Naive B cell (primary cell): ENCODE measurements around the gene WFIKKN1. TPM values are rescaled to one million over a fixed set of nuclear protein-coding genes. Genes with fewer than 3 reads are reported as not detected.

Experiments
- ATAC-seq, 2 donors: fragments of 150-1000 bp; cut with Tn5 transposase; 2 replicates each; pipeline ENCODE4 v1.10.0; 2021; ENCODE audit warnings: low read depth in 2 of 2, mild to moderate bottlenecking in 2 of 2, moderate library complexity in 2 of 2
- DNase-seq: peaks from one replicate; pipeline ENCODE4 v3.0.0; 2022
- H3K27ac Mint-ChIP-seq, 6 donors: one replicate each; pipeline ENCODE4 v1.8.0; 2020 to 2022; ENCODE audit warnings: mild to moderate bottlenecking in 6 of 6, mixed read lengths in 6 of 6, moderate library complexity in 5 of 6, inconsistent platforms in 2 of 6
- H3K27me3 Mint-ChIP-seq, 3 donors: one replicate each; pipeline ENCODE4 v1.8.0; 2021 to 2022; ENCODE audit warnings: mixed read lengths in 3 of 3, mild to moderate bottlenecking in 1 of 3
- H3K36me3 Mint-ChIP-seq, 2 donors: one replicate each; pipeline ENCODE4 v1.8.0; 2020 to 2022; ENCODE audit warnings: mixed read lengths in 2 of 2, inconsistent platforms in 1 of 2, mild to moderate bottlenecking in 1 of 2
- H3K4me1 Mint-ChIP-seq, 3 donors: one replicate each; pipeline ENCODE4 v1.8.0; 2020 to 2022; ENCODE audit warnings: mixed read lengths in 3 of 3, inconsistent platforms in 1 of 3, mild to moderate bottlenecking in 1 of 3, moderate library complexity in 1 of 3
- H3K4me3 Mint-ChIP-seq, 8 donors: one replicate each; pipeline ENCODE4 v1.8.0; 2020 to 2022; ENCODE audit warnings: mild to moderate bottlenecking in 8 of 8, mixed read lengths in 8 of 8, moderate library complexity in 8 of 8, inconsistent platforms in 2 of 8
- H3K9me3 Mint-ChIP-seq, 7 donors: one replicate each; pipeline ENCODE4 v1.8.0; 2020 to 2022; ENCODE audit warnings: mixed read lengths in 7 of 7, mild to moderate bottlenecking in 5 of 7, inconsistent platforms in 2 of 7, moderate library complexity in 1 of 7
- polyA plus RNA-seq, 6 donors: library from polyadenylated mRNA; unstranded; fragments of 300-500 nt; fragmentation: Illumina TruSeq; gene quantifications; one replicate each; pipeline ENCODE4 v1.2.3, GENCODE V29; 2021; ENCODE audit warnings: low read depth in 6 of 6

Gene WFIKKN1
- polyA plus RNA-seq, 6 donors from 2014 or later, result not detected

DNA sequence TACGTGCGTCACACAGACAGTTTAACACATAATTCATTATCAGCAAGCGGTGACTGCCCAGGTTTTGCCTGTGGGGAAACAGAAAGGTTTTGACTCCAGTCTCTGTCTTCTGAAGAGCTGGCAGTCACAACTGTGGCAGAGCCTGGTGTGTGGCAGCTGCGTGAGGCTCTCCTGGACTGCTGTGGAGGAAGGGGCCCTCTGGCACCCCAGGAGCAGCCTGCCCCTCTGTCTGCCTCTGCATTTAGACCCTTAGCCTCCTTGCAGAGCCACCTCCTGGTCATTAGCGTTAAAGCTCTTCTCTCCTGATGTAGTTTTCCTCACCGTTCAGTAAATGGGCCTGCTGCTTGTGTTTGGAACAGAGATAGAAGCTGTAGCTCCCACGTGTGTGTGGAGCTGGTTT lies 30.0 kb upstream of the WFIKKN1 start:
- no peak for DNase-seq

DNA sequence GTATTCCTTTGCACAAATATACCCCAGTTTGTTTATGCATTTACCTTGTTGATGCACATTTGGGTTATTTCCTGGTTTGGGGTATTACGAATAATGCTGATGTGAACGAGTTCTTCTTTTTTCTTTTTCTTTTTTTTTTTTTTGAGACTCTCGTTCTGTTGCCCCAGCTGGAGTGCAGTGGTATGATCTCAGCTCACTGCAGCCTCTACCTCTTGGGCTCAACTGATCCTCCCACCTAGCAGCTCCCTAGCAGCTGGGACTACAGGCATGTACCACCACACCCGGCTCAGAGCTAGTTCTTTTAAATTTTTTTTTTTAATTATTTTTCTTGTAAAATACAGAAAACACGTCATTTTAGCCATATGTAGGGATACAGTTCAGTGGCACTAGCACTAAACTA lies 26.9 kb upstream of the WFIKKN1 start:
- Mint-ChIP-seq H3K27me3 (no peaks in the 10 kb centered on the region), H3K4me3 (no peak overlapping the region), H3K36me3 (no peaks in the 10 kb centered on the region), H3K27ac (peak overlapping the region in 1 of 6 donors; percentile 69), H3K4me1 (peaks cover 6 to 19% (median 13%) of the 10 kb centered on the region in 3 donors), H3K9me3 (peaks cover 0 to 5% (median 0%) of the 10 kb centered on the region in 7 donors)
- DNase-seq, result no peak
- ATAC-seq, result no peak

More for the DNA sequence above, 30.0 kb upstream of the WFIKKN1 start:
- Mint-ChIP-seq H3K27ac (no peak overlapping the region), H3K36me3 (no peaks in the 10 kb centered on the region), H3K9me3 (peaks cover 0 to 5% (median 0%) of the 10 kb centered on the region in 7 donors), H3K4me1 (peaks cover 16 to 18% (median 16%) of the 10 kb centered on the region in 3 donors), H3K4me3 (peak overlapping the region in 1 of 8 donors; percentile 15), H3K27me3 (no peaks in the 10 kb centered on the region)
- no peak for ATAC-seq

DNA sequence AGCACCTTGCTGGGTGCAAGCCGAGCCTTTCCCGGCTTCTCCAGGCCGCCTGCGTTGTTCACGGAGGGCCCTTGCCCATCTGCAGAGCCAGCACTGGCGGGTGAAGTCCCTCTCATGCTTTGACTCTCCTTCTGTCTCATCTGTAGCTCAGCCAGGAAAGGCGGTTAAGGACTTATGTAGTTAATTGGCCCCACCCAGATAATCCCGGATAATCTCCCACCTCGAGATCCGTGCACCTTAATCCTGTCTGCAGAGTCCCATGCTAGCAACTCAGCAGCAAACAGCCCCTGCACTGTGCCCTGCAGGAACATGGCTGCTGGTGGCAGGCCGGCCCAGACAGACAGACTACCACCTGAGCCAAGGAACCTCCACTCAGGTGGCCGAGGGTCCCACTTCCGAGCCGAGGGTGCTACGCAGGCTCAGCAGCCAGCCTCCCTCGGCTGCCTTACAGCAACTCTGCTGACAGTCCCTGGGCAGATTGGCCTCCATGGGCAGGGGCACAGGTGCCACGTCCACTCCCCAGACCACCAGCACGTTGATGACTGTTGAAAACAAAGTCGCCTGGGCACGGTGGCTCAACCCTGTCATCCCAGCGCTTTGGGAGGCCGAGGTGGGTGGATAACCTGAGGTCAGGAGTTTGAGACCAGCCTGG lies 24.0 kb upstream of the WFIKKN1 start:
- Mint-ChIP-seq H3K4me1 (peaks cover 19 to 33% (median 27%) of the 10 kb centered on the region in 3 donors), H3K27ac (no peak overlapping the region), H3K27me3 (no peaks in the 10 kb centered on the region), H3K9me3 (peaks cover 0 to 5% (median 0%) of the 10 kb centered on the region in 7 donors), H3K4me3 (no peak overlapping the region), H3K36me3 (no peaks in the 10 kb centered on the region)
- no peak for ATAC-seq
- DNase-seq, result no peak

DNA sequence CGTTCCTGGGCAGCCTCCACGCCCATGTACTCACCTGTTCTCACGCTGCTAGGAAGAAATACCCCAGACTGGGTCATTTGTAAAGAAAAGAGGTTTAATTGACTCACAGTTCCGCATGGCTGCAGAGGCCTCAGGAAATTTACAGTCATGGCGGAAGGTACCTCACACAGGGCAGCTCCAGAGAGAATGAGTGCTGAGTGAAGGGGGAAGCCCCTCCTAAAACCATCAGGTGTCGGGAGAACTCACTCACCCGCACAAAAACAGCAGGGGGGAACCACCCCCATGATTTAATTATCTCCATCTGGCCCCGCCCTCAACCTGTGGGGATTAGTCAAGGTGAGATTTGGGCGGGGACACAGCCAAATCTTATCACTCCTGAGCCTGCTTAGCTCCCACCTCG lies 22.8 kb upstream of the WFIKKN1 start:
- H3K36me3 Mint-ChIP-seq, result no peaks in the 10 kb centered on the region
- DNase-seq, result no peak
- H3K9me3 Mint-ChIP-seq, result peaks cover 0 to 5% (median 0%) of the 10 kb centered on the region in 7 donors
- no peak for ATAC-seq
- peak overlapping the region in 1 of 6 donors; percentile 7 for H3K27ac Mint-ChIP-seq
- H3K27me3 Mint-ChIP-seq, result no peaks in the 10 kb centered on the region
- H3K4me1 Mint-ChIP-seq, result peaks cover 18 to 31% (median 27%) of the 10 kb centered on the region in 3 donors
- no peak overlapping the region for H3K4me3 Mint-ChIP-seq

DNA sequence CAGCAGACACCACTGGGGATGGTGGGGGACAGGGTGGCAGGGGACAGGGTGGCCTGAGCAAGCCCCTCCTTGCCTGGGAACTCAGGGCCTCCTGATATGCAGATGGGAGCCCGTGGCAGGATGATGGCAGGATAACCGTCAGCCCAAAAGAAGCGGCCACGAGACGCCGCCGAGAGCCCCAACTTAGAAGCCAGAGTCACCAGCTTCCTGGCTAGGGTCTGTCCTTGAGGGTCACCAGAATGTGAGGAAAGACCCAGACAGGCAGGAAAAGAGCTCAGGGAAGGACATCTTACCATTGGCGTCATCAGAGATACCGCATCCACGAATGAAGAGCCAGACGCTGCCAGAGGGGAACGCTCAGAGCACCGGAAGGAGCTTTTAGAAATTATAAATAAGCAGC lies 21.5 kb upstream of the WFIKKN1 start:
- no peaks in the 10 kb centered on the region for H3K27me3 Mint-ChIP-seq
- ATAC-seq (no peak), DNase-seq (no peak)
- no peak overlapping the region for H3K27ac Mint-ChIP-seq
- peaks cover 0 to 5% (median 0%) of the 10 kb centered on the region in 7 donors for H3K9me3 Mint-ChIP-seq
- no peak overlapping the region for H3K4me3 Mint-ChIP-seq
- H3K36me3 Mint-ChIP-seq, result no peaks in the 10 kb centered on the region
- H3K4me1 Mint-ChIP-seq, result peaks cover 21 to 22% (median 21%) of the 10 kb centered on the region in 3 donors

DNA sequence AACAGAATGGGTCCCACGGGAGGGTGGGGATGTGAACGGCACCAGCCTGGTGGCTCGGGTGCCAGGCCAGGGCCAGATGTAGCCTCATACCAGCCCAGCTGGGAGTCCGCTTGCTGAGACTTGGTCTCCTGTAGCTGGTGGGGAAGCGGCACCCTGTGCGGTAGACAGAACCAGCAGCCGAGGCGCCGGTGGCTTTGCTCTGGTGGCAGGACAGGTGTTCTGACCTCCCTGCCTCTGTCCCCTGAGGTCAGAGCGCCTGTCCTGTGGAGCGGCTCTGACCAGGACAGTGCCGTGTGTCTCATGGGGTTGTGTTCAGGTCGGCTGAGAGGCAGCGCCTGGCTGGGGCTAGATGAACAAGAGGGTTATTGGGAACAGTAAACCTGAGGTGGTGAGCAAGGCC lies 20.8 kb upstream of the WFIKKN1 start:
- DNase-seq (no peak), ATAC-seq (no peak)
- Mint-ChIP-seq H3K4me3 (no peak overlapping the region), H3K27me3 (no peaks in the 10 kb centered on the region), H3K27ac (no peak overlapping the region), H3K4me1 (peaks cover 25 to 27% (median 26%) of the 10 kb centered on the region in 3 donors), H3K9me3 (peaks cover 0 to 4% (median 0%) of the 10 kb centered on the region in 7 donors), H3K36me3 (no peaks in the 10 kb centered on the region)

DNA sequence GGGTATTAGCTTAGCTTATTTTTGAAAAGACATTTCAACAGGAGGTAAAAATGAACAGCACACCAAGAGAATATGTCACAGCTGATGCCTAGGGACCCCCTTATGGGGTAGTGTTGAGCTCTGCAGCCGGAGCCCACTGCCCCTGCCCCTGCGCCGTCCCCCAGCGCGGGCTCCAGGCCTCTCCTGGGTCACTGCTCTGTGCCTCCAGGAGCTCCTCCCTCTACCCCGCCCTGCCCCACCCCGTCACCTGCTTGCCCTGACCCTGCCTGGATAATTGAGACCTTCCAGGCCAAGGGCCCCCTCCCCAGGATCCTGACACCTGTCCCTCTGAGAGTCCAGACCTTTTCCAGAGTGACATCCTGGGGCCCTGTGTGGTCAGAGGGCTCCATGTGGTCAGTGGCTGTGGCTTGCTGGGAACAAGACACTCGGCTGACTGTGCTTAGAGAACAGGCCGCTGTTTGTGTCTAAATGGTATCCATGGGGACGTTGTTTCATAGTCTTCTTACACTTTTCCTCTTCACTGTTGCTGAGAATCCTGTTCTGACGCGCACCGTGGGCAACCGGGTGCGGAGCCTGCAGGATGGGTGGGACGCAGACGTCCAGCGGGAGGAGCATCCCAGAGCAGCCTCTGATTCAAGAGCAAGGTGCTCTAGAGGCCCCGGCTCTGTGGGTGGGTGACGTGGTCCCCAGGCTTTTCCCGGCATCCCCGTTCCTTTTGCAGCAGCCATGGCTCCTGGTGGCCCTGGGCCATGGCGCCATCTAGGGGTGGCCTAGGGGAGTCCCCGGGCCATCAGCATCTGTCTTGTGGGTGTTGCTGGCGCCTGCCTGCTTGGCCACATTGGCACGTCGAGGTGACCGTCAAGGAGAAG lies 20.0 kb upstream of the WFIKKN1 start:
- Mint-ChIP-seq H3K4me3 (peak overlapping the region in 1 of 8 donors; percentile 42), H3K36me3 (no peaks in the 10 kb centered on the region), H3K4me1 (peaks cover 27 to 30% (median 29%) of the 10 kb centered on the region in 3 donors), H3K27ac (peak overlapping the region in 3 of 6 donors; percentile 23 to 84 (median 82)), H3K27me3 (no peaks in the 10 kb centered on the region), H3K9me3 (peaks cover 0 to 1% (median 0%) of the 10 kb centered on the region in 7 donors)
- peak; percentile 31 for DNase-seq
- peak; percentile 38 to 54 for ATAC-seq

DNA sequence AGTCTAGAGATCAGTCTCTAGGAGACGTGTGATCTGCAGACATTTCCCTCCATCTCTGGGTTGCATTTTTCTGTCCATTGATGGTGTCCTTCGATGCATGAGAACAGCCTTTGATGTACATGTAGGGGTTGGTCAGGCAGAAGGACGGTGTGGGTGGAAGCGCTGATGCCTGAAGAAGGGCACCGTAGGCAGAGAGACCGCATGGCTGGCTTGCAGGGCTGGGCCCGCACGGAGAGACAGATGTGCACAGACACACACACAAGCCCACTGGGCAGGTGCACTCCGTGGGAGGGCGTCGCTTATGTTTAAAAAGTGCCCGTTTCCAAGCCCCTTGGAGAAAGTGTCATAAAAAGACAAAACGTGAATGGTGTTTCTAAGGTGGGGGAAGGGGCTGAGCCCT lies 15.7 kb upstream of the WFIKKN1 start:
- DNase-seq (no peak), ATAC-seq (no peak)
- H3K9me3 Mint-ChIP-seq, result peaks cover 0 to 1% (median 0%) of the 10 kb centered on the region in 7 donors
- no peaks in the 10 kb centered on the region for H3K36me3 Mint-ChIP-seq
- H3K4me1 Mint-ChIP-seq, result peaks cover 12 to 18% (median 14%) of the 10 kb centered on the region in 3 donors
- H3K27ac Mint-ChIP-seq, result no peak overlapping the region
- no peak overlapping the region for H3K4me3 Mint-ChIP-seq
- H3K27me3 Mint-ChIP-seq, result no peaks in the 10 kb centered on the region

DNA sequence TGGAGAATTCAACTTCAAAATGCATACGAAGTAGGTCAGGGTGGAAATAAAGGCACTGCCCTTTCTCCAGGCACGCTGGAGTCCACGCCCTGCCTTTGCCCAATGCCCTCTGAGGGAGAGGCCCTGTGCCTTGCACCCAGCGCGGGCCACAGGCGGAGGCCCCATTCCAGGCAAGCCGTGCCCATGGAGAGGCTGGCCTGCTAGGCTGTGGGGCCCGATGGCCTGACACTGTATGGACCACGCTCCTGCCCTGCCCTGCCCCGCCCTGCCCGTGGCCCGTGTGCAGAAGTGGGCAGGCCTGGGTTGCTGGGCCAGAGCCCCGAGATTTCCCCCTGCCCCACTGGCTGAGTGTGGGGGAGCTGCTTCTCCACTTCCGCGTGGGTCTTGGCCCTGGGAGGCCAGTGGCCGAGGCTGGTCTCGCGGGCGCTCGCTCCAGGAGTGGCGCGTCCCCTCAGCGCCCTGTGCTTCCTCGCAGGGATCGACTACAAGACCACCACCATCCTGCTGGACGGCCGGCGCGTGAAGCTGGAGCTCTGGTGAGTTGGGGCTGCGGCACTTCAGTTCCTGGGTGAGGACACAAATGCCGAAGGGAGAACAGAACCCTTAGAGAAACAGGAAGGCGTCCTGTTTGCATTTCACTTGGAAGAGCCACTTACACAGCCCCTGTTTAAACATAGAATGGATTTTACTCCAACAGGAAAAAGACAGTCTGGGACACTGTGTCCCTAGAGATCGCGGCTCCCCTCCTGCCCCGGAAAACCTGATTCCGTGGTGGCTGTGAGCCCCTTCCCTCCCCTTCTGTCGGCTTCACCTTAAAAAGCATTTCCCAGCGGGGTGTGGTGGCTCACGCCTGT lies 13.8 kb upstream of the WFIKKN1 start:
- ATAC-seq (no peak), DNase-seq (no peak)
- Mint-ChIP-seq H3K27me3 (no peaks in the 10 kb centered on the region), H3K27ac (no peak overlapping the region), H3K36me3 (no peaks in the 10 kb centered on the region), H3K9me3 (no peaks in the 10 kb centered on the region), H3K4me3 (no peak overlapping the region), H3K4me1 (peaks cover 6 to 18% (median 9%) of the 10 kb centered on the region in 3 donors)

DNA sequence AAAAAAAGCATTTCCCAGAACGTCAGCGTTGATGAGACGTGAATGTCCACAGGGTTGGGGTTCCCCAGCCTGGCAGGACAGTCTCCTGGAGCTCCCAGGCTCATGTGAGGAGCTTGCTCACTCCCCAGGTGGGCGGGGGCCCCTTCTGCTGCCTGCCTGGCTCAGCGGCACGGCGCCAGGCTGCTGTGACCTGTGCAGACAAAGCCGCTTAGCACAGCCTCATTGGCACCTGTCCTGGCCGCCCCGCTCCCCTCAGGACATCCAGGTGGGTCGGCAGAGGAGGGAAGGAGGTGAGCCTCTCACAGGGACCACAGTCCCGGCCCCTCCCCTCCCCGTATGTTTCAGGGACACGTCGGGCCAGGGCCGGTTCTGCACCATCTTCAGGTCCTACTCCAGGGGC lies 12.9 kb upstream of the WFIKKN1 start:
- no peak for DNase-seq
- no peak for ATAC-seq
- H3K27ac Mint-ChIP-seq, result no peak overlapping the region
- no peak overlapping the region for H3K4me3 Mint-ChIP-seq
- H3K9me3 Mint-ChIP-seq, result no peaks in the 10 kb centered on the region
- H3K27me3 Mint-ChIP-seq, result no peaks in the 10 kb centered on the region
- H3K36me3 Mint-ChIP-seq, result no peaks in the 10 kb centered on the region
- H3K4me1 Mint-ChIP-seq, result peaks cover 6 to 18% (median 9%) of the 10 kb centered on the region in 3 donors

DNA sequence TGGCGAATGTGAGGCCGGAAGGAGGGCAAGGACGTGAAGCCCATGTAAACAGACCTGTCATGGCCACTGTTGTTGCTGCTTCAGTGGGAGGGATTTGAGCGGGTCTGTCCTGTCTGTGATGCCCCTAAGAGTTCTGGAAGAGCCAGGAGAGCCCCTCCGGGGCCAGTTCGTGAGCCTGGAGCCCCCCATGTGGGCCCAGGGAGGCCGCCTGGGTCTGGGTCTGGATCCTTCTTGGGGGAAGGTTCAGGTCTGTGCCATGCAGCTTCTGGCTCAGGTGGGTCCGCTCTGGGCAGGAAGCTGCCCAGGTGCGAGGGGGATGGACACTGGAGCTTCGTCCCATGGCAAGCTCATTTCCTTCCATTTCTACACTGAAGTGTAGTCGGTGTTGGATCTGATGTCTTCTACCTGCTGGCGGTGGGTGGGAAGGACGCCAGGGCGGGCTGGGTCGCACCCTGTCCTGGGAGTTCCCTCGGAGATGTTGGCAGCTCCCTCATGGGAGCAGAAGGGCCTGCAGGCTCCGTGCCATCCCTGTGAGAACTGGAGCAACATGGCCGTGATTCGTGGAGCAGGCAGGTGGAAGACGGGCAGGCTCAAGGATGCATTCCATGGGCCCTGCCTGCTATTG lies 11.2 kb upstream of the WFIKKN1 start:
- ATAC-seq (no peak), DNase-seq (no peak)
- Mint-ChIP-seq H3K36me3 (no peaks in the 10 kb centered on the region), H3K9me3 (no peaks in the 10 kb centered on the region), H3K4me1 (peaks cover 6 to 10% (median 8%) of the 10 kb centered on the region in 3 donors), H3K4me3 (no peak overlapping the region), H3K27ac (no peak overlapping the region), H3K27me3 (no peaks in the 10 kb centered on the region)

DNA sequence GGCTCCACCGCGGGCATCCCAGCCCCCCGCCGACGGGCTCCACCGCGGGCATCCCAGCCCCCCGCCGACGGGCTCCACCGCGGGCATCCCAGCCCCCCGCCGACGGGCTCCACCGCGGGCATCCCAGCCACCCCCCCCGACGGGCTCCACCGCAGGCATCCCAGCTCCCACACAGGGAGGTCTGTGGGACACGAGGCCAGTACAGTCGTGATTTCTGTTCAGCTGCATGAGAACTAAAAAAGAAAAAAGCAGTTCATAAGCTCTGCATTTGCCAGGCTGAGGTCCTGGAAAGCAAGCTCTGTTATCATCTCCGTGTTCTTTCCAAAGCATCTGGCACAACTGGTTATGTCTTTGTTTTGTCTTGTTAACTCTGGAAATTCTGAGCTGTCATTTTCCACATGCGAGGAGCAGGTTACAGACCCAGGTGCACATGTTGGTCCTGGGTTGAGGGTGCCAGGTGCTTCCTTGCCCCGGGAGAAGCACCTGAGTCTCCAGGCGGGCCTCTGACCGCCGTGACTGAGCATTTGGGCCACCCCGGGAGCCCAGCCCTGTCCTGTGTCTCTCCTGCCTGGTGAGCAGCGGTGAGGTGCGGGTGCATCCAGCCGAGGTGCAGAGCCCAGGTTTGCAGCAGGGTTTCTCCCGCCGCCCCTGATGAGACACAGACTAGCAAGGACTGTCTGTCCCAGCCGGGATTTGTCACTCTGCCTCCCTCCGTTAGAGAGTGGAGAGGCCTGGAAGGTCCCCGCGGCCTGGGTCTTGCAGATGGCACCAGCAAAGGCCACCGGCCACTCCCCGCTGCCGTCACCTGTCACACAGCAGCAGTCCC lies 9.9 kb upstream of the WFIKKN1 start:
- no peaks in the 10 kb centered on the region for H3K36me3 Mint-ChIP-seq
- H3K4me1 Mint-ChIP-seq, result peaks cover 0 to 3% (median 0%) of the 10 kb centered on the region in 3 donors
- no peak for DNase-seq
- no peak overlapping the region for H3K4me3 Mint-ChIP-seq
- no peak overlapping the region for H3K27ac Mint-ChIP-seq
- no peaks in the 10 kb centered on the region for H3K9me3 Mint-ChIP-seq
- ATAC-seq, result no peak
- no peaks in the 10 kb centered on the region for H3K27me3 Mint-ChIP-seq
